ENCODE data around the gene ARID2. TPM values are rescaled to one million over a fixed set of nuclear protein-coding genes. Genes with fewer than 3 reads are reported as not detected.

Gene ARID2
- total and polyA plus RNA-seq, 2 donors, result 15.6 to 29.3 TPM

GRCh38 chr12:45849289-45849688 lies 119.8 kb downstream of the ARID2 start:
- H3K36me3 ChIP-seq (ENCODE audit: control insufficient read depth in 2 of 2, insufficient read depth in 2 of 2, low read length in 1 of 2), result peaks cover 32 to 73% of the 10 kb centered on the region in 2 donors
- no peak overlapping the region for H3K4me3 ChIP-seq (ENCODE audit: low read length in 2 of 2)
- H3K9me3 ChIP-seq (ENCODE audit: control insufficient read depth in 2 of 2, insufficient read depth in 1 of 2, low read length in 1 of 2), result no peaks in the 10 kb centered on the region
- no peak for DNase-seq (ENCODE audit: low read depth in 6 of 9, low spot score in 9 of 9)
- 98% methylated on average over 3 of the region's 3 CpGs for WGBS
- no peak overlapping the region for H3K27ac ChIP-seq (ENCODE audit: low read depth in 1 of 2, low read length in 1 of 2)
- no peaks in the 10 kb centered on the region for H3K4me1 ChIP-seq (ENCODE audit: control insufficient read depth in 2 of 2, insufficient read depth in 2 of 2, low read length in 2 of 2)
- no peaks in the 10 kb centered on the region for H3K27me3 ChIP-seq (ENCODE audit: control insufficient read depth in 2 of 2, insufficient read depth in 1 of 2, low read length in 1 of 2)

- H3K36me3 ChIP-seq (ENCODE audit: control insufficient read depth in 2 of 2, insufficient read depth in 2 of 2, low read length in 1 of 2), result peaks cover 32 to 66% of the 10 kb centered on the region in 2 donors
Observed at GRCh38 chr12:45850302-45850701, 120.8 kb downstream of the ARID2 start.

DNA sequence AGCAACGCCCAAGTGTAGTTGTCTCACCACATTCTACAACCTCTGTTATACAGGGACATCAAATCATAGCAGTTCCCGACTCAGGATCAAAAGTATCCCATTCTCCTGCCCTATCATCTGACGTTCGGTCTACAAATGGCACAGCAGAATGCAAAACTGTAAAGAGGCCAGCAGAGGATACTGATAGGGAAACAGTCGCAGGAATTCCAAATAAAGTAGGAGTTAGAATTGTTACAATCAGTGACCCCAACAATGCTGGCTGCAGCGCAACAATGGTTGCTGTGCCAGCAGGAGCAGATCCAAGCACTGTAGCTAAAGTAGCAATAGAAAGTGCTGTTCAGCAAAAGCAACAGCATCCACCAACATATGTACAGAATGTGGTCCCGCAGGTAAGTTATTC lies 123.0 kb downstream of the ARID2 start:
- 96% methylated on average over 7 of the region's 7 CpGs for WGBS
- Histone ChIP-seq H3K36me3 (ENCODE audit: control insufficient read depth in 2 of 2, insufficient read depth in 2 of 2, low read length in 1 of 2) (peaks cover 32 to 65% of the 10 kb centered on the region in 2 donors), H3K4me3 (ENCODE audit: low read length in 2 of 2) (no peak overlapping the region)

More at GRCh38 chr12:45850302-45850701, 120.8 kb downstream of the ARID2 start:
- no peak overlapping the region for H3K27ac ChIP-seq (ENCODE audit: low read depth in 1 of 2, low read length in 1 of 2)
- no peaks in the 10 kb centered on the region for H3K27me3 ChIP-seq (ENCODE audit: control insufficient read depth in 2 of 2, insufficient read depth in 1 of 2, low read length in 1 of 2)
- H3K4me3 ChIP-seq (ENCODE audit: low read length in 2 of 2), result no peak overlapping the region
- no peak for DNase-seq (ENCODE audit: low read depth in 6 of 9, low spot score in 9 of 9)
- H3K9me3 ChIP-seq (ENCODE audit: control insufficient read depth in 2 of 2, insufficient read depth in 1 of 2, low read length in 1 of 2), result no peaks in the 10 kb centered on the region
- no peaks in the 10 kb centered on the region for H3K4me1 ChIP-seq (ENCODE audit: control insufficient read depth in 2 of 2, insufficient read depth in 2 of 2, low read length in 2 of 2)

DNA sequence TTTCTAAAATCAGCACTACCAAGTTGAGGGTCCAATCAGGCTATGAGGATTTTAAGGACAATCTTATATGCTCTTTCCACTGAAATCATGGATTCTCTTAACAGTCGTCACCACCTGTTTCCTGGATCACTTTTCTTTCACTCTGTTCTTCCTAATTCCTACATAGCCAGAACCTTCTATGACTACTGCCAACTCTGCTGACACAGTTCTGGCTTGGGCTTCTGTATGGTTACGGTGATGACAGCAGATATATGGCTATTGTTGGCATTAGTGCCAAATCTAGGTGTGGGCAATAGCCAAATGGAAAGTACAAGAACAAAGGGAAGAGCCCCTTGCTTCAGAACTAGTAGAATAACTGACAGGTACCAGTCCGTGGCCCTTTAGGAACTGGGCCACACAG lies 124.0 kb downstream of the ARID2 start:
- peaks cover 32 to 60% of the 10 kb centered on the region in 2 donors for H3K36me3 ChIP-seq (ENCODE audit: control insufficient read depth in 2 of 2, insufficient read depth in 2 of 2, low read length in 1 of 2)
- H3K27me3 ChIP-seq (ENCODE audit: control insufficient read depth in 2 of 2, insufficient read depth in 1 of 2, low read length in 1 of 2), result no peaks in the 10 kb centered on the region
- H3K4me1 ChIP-seq (ENCODE audit: control insufficient read depth in 2 of 2, insufficient read depth in 2 of 2, low read length in 2 of 2), result no peaks in the 10 kb centered on the region
- no peaks in the 10 kb centered on the region for H3K9me3 ChIP-seq (ENCODE audit: control insufficient read depth in 2 of 2, insufficient read depth in 1 of 2, low read length in 1 of 2)
- 97% methylated on average over 3 of the region's 3 CpGs for WGBS
- no peak overlapping the region for H3K4me3 ChIP-seq (ENCODE audit: low read length in 2 of 2)
- H3K27ac ChIP-seq (ENCODE audit: low read depth in 1 of 2, low read length in 1 of 2), result no peak overlapping the region
- DNase-seq (ENCODE audit: low read depth in 6 of 9, low spot score in 9 of 9), result no peak

More for the DNA sequence above, 123.0 kb downstream of the ARID2 start:
- no peak overlapping the region for H3K27ac ChIP-seq (ENCODE audit: low read depth in 1 of 2, low read length in 1 of 2)
- no peaks in the 10 kb centered on the region for H3K4me1 ChIP-seq (ENCODE audit: control insufficient read depth in 2 of 2, insufficient read depth in 2 of 2, low read length in 2 of 2)
- no peaks in the 10 kb centered on the region for H3K9me3 ChIP-seq (ENCODE audit: control insufficient read depth in 2 of 2, insufficient read depth in 1 of 2, low read length in 1 of 2)
- H3K27me3 ChIP-seq (ENCODE audit: control insufficient read depth in 2 of 2, insufficient read depth in 1 of 2, low read length in 1 of 2), result no peaks in the 10 kb centered on the region
- DNase-seq (ENCODE audit: low read depth in 6 of 9, low spot score in 9 of 9), result no peak

DNA sequence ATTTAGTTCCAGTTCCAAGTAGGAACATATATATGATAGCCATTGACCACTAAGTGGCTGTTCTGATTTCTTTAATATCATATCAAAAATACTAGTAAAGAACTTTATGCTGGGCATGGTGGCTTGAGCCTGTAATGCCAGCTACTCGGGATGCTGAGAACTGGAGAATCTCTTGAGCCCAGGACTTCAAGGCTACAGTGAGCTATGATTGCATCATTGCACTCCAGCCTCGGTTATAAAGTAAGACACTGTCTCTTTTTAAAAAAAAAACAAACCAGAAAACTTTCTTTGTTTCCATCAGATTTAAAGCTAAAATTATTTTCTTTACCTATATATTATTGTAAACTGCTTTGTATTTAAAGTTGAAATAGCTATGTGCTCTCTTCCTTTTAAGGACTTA lies 133.8 kb downstream of the ARID2 start:
- Histone ChIP-seq H3K4me3 (ENCODE audit: low read length in 2 of 2) (no peak overlapping the region), H3K27ac (ENCODE audit: low read depth in 1 of 2, low read length in 1 of 2) (no peak overlapping the region), H3K4me1 (ENCODE audit: control insufficient read depth in 2 of 2, insufficient read depth in 2 of 2, low read length in 2 of 2) (no peaks in the 10 kb centered on the region), H3K9me3 (ENCODE audit: control insufficient read depth in 2 of 2, insufficient read depth in 1 of 2, low read length in 1 of 2) (no peaks in the 10 kb centered on the region), H3K27me3 (ENCODE audit: control insufficient read depth in 2 of 2, insufficient read depth in 1 of 2, low read length in 1 of 2) (no peaks in the 10 kb centered on the region), H3K36me3 (ENCODE audit: control insufficient read depth in 2 of 2, insufficient read depth in 2 of 2, low read length in 1 of 2) (peaks cover 11 to 34% of the 10 kb centered on the region in 2 donors)
- WGBS, result 96% methylated on average over 2 of the region's 2 CpGs
- no peak for DNase-seq (ENCODE audit: low read depth in 6 of 9, low spot score in 9 of 9)

DNA sequence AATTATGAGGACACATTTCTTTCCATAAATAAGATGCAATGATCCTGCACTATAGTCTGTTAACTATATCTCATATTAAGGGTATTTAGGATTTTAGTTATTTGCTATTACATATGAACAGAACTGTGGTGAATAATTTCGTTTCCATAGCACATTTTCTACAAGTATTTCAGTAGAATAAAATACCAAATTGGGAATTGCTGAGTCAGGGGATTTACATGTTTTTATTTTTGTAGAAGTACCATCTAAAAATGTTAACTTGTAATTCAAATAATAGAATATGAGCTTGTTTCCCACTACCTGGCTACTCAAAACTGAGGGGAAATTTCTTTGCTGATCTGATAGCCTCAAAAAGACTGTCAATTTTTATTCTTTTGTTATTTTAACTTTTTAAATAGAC lies 136.8 kb downstream of the ARID2 start:
- H3K27ac ChIP-seq (ENCODE audit: low read depth in 1 of 2, low read length in 1 of 2), result no peak overlapping the region
- peaks cover 15 to 47% of the 10 kb centered on the region in 2 donors for H3K36me3 ChIP-seq (ENCODE audit: control insufficient read depth in 2 of 2, insufficient read depth in 2 of 2, low read length in 1 of 2)
- no peak overlapping the region for H3K4me3 ChIP-seq (ENCODE audit: low read length in 2 of 2)
- no peaks in the 10 kb centered on the region for H3K4me1 ChIP-seq (ENCODE audit: control insufficient read depth in 2 of 2, insufficient read depth in 2 of 2, low read length in 2 of 2)
- DNase-seq (ENCODE audit: low read depth in 6 of 9, low spot score in 9 of 9), result no peak
- H3K9me3 ChIP-seq (ENCODE audit: control insufficient read depth in 2 of 2, insufficient read depth in 1 of 2, low read length in 1 of 2), result no peaks in the 10 kb centered on the region
- no peaks in the 10 kb centered on the region for H3K27me3 ChIP-seq (ENCODE audit: control insufficient read depth in 2 of 2, insufficient read depth in 1 of 2, low read length in 1 of 2)
- WGBS, result 99% methylated on average over 1 of the region's 1 CpG

DNA sequence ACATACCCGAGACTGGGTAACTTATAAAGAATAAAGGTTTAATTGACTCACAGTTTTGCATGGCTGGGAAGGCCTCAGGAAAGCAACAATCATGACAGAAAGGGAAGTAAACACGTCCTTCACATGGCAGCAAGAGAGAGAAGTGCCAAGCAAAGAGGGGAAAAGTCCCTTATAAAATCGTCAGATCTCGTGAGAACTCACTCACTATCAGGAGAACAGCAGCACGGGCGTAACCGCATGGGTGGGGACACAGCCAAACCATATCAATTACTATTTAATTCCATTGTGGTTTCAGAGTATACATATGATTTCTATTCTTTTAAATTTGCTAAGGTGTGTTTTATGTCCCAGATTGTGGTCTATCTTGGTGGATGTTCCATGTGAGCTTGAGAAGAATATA lies 142.9 kb downstream of the ARID2 start:
- no peak for DNase-seq (ENCODE audit: low read depth in 6 of 9, low spot score in 9 of 9)
- no peaks in the 10 kb centered on the region for H3K9me3 ChIP-seq (ENCODE audit: control insufficient read depth in 2 of 2, insufficient read depth in 1 of 2, low read length in 1 of 2)
- WGBS, result 95% methylated on average over 7 of the region's 7 CpGs
- no peaks in the 10 kb centered on the region for H3K4me1 ChIP-seq (ENCODE audit: control insufficient read depth in 2 of 2, insufficient read depth in 2 of 2, low read length in 2 of 2)
- H3K36me3 ChIP-seq (ENCODE audit: control insufficient read depth in 2 of 2, insufficient read depth in 2 of 2, low read length in 1 of 2), result peaks cover 39 to 59% of the 10 kb centered on the region in 2 donors
- no peaks in the 10 kb centered on the region for H3K27me3 ChIP-seq (ENCODE audit: control insufficient read depth in 2 of 2, insufficient read depth in 1 of 2, low read length in 1 of 2)
- H3K27ac ChIP-seq (ENCODE audit: low read depth in 1 of 2, low read length in 1 of 2), result no peak overlapping the region
- H3K4me3 ChIP-seq (ENCODE audit: low read length in 2 of 2), result no peak overlapping the region

DNA sequence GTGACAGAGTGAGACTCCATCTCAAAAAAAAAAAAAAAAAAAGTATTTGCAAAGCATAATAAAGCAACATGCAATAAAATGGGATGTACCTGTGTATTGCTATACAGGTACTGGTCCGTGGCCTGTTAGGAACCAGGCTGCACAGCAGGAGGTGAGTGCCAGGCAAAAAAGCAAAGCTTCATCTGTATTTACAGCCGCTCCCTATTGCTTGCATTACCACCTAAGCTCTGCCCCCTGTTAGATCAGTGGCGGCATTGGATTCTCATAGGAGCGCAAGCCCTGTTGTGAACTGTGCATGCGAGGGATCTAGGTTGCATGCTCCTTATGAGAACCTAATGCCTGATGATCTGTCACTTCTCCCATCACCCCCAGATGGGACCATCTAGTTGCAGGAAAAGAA lies 147.6 kb downstream of the ARID2 start:
- Histone ChIP-seq H3K27ac (ENCODE audit: low read depth in 1 of 2, low read length in 1 of 2) (no peak overlapping the region), H3K9me3 (ENCODE audit: control insufficient read depth in 2 of 2, insufficient read depth in 1 of 2, low read length in 1 of 2) (peaks cover 0 to 2% of the 10 kb centered on the region in 2 donors), H3K27me3 (ENCODE audit: control insufficient read depth in 2 of 2, insufficient read depth in 1 of 2, low read length in 1 of 2) (no peaks in the 10 kb centered on the region), H3K4me3 (ENCODE audit: low read length in 2 of 2) (no peak overlapping the region), H3K36me3 (ENCODE audit: control insufficient read depth in 2 of 2, insufficient read depth in 2 of 2, low read length in 1 of 2) (peaks cover 42 to 61% of the 10 kb centered on the region in 2 donors), H3K4me1 (ENCODE audit: control insufficient read depth in 2 of 2, insufficient read depth in 2 of 2, low read length in 2 of 2) (no peaks in the 10 kb centered on the region)
- no peak for DNase-seq (ENCODE audit: low read depth in 6 of 9, low spot score in 9 of 9)
- WGBS, result 98% methylated on average over 5 of the region's 5 CpGs

GRCh38 chr12:45878630-45879255 lies 149.2 kb downstream of the ARID2 start:
- Histone ChIP-seq H3K4me3 (ENCODE audit: low read length in 2 of 2) (no peak overlapping the region), H3K9me3 (ENCODE audit: control insufficient read depth in 2 of 2, insufficient read depth in 1 of 2, low read length in 1 of 2) (peaks cover 0 to 2% of the 10 kb centered on the region in 2 donors), H3K4me1 (ENCODE audit: control insufficient read depth in 2 of 2, insufficient read depth in 2 of 2, low read length in 2 of 2) (no peaks in the 10 kb centered on the region), H3K36me3 (ENCODE audit: control insufficient read depth in 2 of 2, insufficient read depth in 2 of 2, low read length in 1 of 2) (peaks cover 41 to 51% of the 10 kb centered on the region in 2 donors), H3K27me3 (ENCODE audit: control insufficient read depth in 2 of 2, insufficient read depth in 1 of 2, low read length in 1 of 2) (no peaks in the 10 kb centered on the region), H3K27ac (ENCODE audit: low read depth in 1 of 2, low read length in 1 of 2) (peak overlapping the region in 1 of 2 donors; percentile 28)
- DNase-seq (ENCODE audit: low read depth in 6 of 9, low spot score in 9 of 9), result peak in 4 of 9 donors; percentile 2 to 36 (median 16)
- 63% methylated on average over 8 of the region's 8 CpGs for WGBS

Data from thymus (tissue), 11 donors.